Smooth muscle cell (in vitro differentiated cells): ENCODE measurements around the gene PLEKHG4B. TPM values are rescaled to one million over a fixed set of nuclear protein-coding genes. Genes with fewer than 3 reads are reported as not detected.
A peak's percentile ranks its signal among the peaks of the same experiment; 100 is the strongest.

Source experiments
- DNase-seq: peaks from one replicate; lab custom pipeline; 2025; ENCODE audit not compliant: unreplicated experiment; lab: John Stamatoyannopoulos, UW
- H2AFZ ChIP-seq: fragments of 200-600 bp; sonication (generic); 2 replicates; pipeline ENCODE4 v1.6.0; 2016; ENCODE audit warnings: antibody characterized with exemption, low read depth, mild to moderate bottlenecking
- H3F3A ChIP-seq: fragments of 200-600 bp; sonication (generic); 2 replicates; pipeline ENCODE4 v1.6.0; 2017; ENCODE audit warnings: antibody characterized with exemption, low read depth
- H3K27ac ChIP-seq: fragments of 200-600 bp; sonication (generic); 2 replicates; pipeline ENCODE4 v1.5.1; 2016; ENCODE audit warnings: low read depth, mild to moderate bottlenecking
- H3K27me3 ChIP-seq: fragments of 200-600 bp; sonication (generic); 2 replicates; pipeline ENCODE4 v1.6.1; 2016; ENCODE audit warnings: low read depth, mild to moderate bottlenecking
- H3K36me3 ChIP-seq: fragments of 200-600 bp; sonication (generic); 2 replicates; pipeline ENCODE4 v1.5.1; 2016; ENCODE audit warnings: low read depth
- H3K4me1 ChIP-seq: fragments of 200-600 bp; sonication (generic); 2 replicates; pipeline ENCODE4 v1.5.1; 2016; ENCODE audit warnings: low read depth
- H3K4me2 ChIP-seq: fragments of 200-600 bp; sonication (generic); 2 replicates; pipeline ENCODE4 v1.6.0; 2016; ENCODE audit warnings: mild to moderate bottlenecking
- H3K4me3 ChIP-seq: fragments of 200-600 bp; sonication (generic); 2 replicates; pipeline ENCODE4 v1.5.1; 2016; ENCODE audit warnings: mild to moderate bottlenecking
- H3K79me2 ChIP-seq: fragments of 200-600 bp; sonication (generic); 2 replicates; pipeline ENCODE4 v1.6.0; 2016; ENCODE audit warnings: low read depth, mild to moderate bottlenecking
- H3K9ac ChIP-seq: fragments of 200-600 bp; sonication (generic); 2 replicates; pipeline ENCODE4 v1.6.0; 2016; ENCODE audit warnings: low read depth
- H3K9me3 ChIP-seq: fragments of 200-600 bp; sonication (generic); replicated peaks from 2 replicates; pipeline ENCODE4 v1.5.1; 2016; ENCODE audit warnings: low read depth
- H4K20me1 ChIP-seq: fragments of 200-600 bp; sonication (generic); 2 replicates; pipeline ENCODE4 v1.6.0; 2016; ENCODE audit warnings: low read depth
- WGBS: methylation state at CpG from one replicate; pipeline ENCODE4 v1.1.7; 2016; ENCODE audit warnings: low lambda C conversion rate; 5-methylcytosine and 5-hydroxymethylcytosine counted together
- polyA plus RNA-seq: library from polyadenylated mRNA; unstranded; fragments of >200 nt; fragmentation: Nextera tagmentation; extraction: Ambion mirVana; gene quantifications from 2 replicates; pipeline ENCODE4 v1.2.1, GENCODE V29; 2016
- total RNA-seq: library from RNA; depleted of rRNA; stranded (reverse); fragments of >200 nt; gene quantifications from 2 replicates; pipeline ENCODE4 v1.2.3, GENCODE V29; 2014
- TF ChIP-seq, protein P1 (sequence below): fragments of 200-600 bp; sonication (generic); IDR thresholded peaks from 2 replicates; pipeline ENCODE4 v1.5.1; 2017; ENCODE audit warnings: borderline replicate concordance, mild to moderate bottlenecking, antibody characterized with exemption; ENCODE audit not compliant: insufficient read depth, poor library complexity, severe bottlenecking

The PLEKHG4B gene
- total and polyA plus RNA-seq, 2 experiments from 2014 or later = 6.3 to 12.1 TPM

DNA sequence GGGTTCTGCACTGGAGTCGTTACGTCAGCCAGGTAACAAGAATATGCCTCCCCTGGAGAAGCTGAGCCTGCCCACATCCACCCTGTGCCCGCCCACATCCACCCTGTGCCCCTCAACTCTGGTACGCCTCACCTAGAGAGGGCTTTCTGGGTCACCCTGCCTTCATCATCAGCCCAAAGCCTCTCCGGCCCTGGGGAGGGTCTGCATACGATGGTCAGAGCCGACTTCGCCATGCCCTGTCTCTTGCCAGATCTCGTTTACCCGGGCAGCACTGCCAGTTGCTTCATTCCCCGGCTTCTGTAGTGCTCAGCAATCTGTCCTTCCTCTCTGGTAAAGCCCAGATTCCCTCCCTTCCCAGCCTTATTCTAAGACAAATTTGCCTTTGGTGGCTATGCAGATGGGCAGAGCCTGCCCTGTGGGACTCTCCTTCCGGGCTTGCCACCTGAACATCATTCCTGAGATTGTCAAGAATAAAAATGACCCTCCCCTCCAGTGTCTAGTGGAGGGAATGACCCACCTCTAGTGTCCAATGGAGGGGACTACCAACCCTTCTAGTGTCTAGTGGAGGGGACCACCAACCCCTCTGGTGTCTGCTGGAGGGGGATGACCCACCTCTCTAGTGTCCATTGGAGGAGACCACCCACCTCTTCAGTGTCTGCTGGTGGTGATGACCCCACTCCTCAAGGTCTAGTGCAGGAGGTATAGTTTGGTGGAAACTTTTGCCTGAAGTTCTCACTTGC is 3.4 kb downstream of the PLEKHG4B start:
- DNase-seq = no peak
- Histone ChIP-seq H4K20me1 (peaks cover 9% of the 10 kb centered on the region), H3K36me3 (no peaks in the 10 kb centered on the region), H3K4me1 (peaks cover 7% of the 10 kb centered on the region), H3K27ac (no peak overlapping the region), H3K27me3 (no peaks in the 10 kb centered on the region), H3K4me3 (no peak overlapping the region), H3K9me3 (no peaks in the 10 kb centered on the region), H2AFZ (no peak overlapping the region), H3K79me2 (no peaks in the 10 kb centered on the region), H3F3A (no peaks in the 10 kb centered on the region), H3K9ac (no peak overlapping the region), H3K4me2 (no peak overlapping the region)
- 94% methylated on average over 12 of the region's 12 CpGs for WGBS
- TF ChIP-seq, protein P1, sequence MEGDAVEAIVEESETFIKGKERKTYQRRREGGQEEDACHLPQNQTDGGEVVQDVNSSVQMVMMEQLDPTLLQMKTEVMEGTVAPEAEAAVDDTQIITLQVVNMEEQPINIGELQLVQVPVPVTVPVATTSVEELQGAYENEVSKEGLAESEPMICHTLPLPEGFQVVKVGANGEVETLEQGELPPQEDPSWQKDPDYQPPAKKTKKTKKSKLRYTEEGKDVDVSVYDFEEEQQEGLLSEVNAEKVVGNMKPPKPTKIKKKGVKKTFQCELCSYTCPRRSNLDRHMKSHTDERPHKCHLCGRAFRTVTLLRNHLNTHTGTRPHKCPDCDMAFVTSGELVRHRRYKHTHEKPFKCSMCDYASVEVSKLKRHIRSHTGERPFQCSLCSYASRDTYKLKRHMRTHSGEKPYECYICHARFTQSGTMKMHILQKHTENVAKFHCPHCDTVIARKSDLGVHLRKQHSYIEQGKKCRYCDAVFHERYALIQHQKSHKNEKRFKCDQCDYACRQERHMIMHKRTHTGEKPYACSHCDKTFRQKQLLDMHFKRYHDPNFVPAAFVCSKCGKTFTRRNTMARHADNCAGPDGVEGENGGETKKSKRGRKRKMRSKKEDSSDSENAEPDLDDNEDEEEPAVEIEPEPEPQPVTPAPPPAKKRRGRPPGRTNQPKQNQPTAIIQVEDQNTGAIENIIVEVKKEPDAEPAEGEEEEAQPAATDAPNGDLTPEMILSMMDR = no peak

DNA sequence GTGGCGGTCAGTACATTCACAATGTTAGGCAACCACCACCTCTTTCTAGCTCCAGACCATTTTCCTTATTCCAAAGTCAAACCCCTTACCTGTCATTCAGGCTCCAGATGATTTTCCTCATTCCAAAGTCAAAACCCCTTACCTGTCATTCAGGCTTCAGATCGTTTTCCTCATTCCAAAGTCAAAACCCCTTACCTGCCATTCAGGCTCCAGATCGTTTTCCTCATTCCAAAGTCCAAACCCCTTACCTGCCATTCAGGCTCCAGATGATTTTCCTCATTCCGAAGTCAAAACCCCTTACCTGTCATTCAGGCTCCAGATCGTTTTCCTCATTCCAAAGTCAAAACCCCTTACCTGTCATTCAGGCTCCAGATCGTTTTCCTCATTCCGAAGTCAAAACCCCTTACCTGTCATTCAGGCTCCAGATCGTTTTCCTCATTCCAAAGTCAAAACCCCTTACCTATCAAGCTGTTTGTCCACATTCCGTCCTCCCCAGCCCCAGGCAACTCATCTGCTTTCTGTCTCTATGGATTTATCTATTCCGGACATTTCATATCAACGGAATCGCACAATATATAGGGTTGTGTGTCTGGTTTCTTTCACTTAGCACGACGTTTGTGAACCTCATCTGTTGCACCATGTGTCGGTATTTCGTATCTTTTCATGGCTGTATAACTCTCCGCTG is 5.2 kb downstream of the PLEKHG4B start:
- Histone ChIP-seq H3K36me3 (no peaks in the 10 kb centered on the region), H3K27ac (no peak overlapping the region), H3K79me2 (no peaks in the 10 kb centered on the region), H3K4me3 (no peak overlapping the region), H4K20me1 (peaks cover 12% of the 10 kb centered on the region), H2AFZ (no peak overlapping the region), H3K9me3 (no peaks in the 10 kb centered on the region), H3K4me1 (peaks cover 7% of the 10 kb centered on the region), H3K9ac (no peak overlapping the region), H3K27me3 (no peaks in the 10 kb centered on the region), H3F3A (no peaks in the 10 kb centered on the region), H3K4me2 (no peak overlapping the region)
- 74% methylated on average over 17 of the region's 17 CpGs for WGBS
- no peak for DNase-seq
- TF ChIP-seq, protein P1 = no peak

DNA sequence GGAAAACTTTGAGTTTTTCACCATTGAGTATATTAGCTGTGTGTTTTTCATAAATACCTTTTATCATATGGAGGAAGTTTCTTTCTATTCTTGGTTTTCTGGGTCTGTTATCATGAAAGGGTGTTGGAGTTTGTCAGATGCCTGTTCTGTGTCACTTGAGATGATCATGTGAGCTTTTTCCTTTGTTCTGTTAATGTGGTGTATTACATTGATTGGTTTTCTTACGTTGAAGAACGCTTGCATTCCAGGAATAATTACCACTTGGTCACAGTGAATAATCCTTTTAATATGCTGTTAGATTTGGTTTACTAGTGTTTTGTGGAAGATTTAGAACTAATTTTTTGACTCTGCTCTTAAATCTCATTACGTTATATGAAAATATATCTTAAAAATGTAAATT is 7.8 kb downstream of the PLEKHG4B start:
- TF ChIP-seq, protein P1 = no peak
- no peaks in the 10 kb centered on the region for H3K9me3 ChIP-seq
- H3K36me3 ChIP-seq = no peaks in the 10 kb centered on the region
- no peaks in the 10 kb centered on the region for H3K79me2 ChIP-seq
- no peaks in the 10 kb centered on the region for H3F3A ChIP-seq
- H3K27me3 ChIP-seq = no peaks in the 10 kb centered on the region
- no peak overlapping the region for H3K27ac ChIP-seq
- H3K9ac ChIP-seq = no peak overlapping the region
- no peak overlapping the region for H3K4me3 ChIP-seq
- peak overlapping the region; percentile 7 for H3K4me2 ChIP-seq
- 54% methylated on average over 3 of the region's 3 CpGs for WGBS
- H4K20me1 ChIP-seq = peaks cover 26% of the 10 kb centered on the region
- no peak for DNase-seq
- H2AFZ ChIP-seq = no peak overlapping the region
- H3K4me1 ChIP-seq = peaks cover 8% of the 10 kb centered on the region
